NCI-H748 treated with DMSO at 0.1 percent for 48 hours (cell line): ENCODE data around the gene MYO15B.

ENCODE experiments used
- DNase-seq: peaks from one replicate; lab custom pipeline; 2025; lab: John Stamatoyannopoulos, UW

The MYO15B gene

DNA sequence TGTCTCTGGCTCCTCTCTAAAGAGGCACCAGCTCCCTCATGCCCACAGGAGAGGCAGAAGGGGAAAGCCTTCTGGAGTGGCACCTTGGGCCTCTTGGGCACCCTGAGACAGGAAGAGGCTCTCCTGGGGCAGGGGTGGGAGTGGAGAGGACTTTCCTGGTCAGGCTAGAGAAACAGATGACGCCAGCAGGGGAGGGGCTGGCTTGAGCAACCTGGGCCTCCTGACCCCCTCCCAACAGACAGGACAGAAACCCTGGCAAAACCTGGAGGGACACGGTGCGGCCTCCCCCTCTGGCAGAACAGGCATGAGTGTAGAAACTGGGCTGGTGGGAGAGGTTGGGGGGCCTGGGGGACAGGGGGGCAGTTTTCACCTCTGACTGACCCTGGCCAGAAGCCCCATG, 51.7 kb downstream of the MYO15B start:
- no peak for DNase-seq

DNA sequence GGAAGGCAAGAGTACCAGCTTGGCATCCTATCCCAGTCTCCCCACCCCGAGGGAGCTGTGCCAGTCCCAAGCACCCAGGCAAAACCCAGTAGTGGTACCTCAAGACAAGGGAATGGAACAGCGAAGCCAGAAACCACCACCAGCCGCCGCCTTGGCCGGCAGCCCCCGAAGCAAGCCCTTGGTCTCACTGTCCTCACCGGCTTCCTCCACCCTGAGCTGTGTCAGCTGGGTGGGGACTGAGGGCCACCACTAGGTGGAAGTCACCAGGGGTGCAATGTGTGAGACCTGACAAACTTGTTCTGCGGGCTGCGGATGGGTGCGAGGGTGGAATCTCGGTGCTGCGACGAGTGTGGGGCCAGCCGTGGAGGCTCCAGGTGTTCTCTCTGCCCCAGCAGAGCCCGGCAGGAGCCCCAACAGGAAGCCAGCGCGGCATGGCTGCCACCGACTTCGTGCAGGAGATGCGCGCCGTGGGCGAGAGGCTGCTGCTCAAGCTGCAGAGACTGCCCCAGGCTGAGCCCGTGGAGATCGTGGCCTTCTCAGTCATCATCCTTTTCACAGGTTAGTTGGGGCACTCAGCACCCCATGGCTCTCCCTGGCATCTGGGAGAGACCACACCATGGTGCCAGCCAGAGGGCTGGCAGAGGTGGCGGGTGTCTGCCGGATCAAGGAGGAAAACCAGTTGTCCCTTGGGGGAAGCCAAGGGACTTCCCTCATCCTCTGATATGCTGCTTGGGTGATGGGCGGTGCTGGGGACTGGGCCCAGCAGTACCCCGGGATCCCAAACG, 52.4 kb downstream of the MYO15B start:
- no peak for DNase-seq

DNA sequence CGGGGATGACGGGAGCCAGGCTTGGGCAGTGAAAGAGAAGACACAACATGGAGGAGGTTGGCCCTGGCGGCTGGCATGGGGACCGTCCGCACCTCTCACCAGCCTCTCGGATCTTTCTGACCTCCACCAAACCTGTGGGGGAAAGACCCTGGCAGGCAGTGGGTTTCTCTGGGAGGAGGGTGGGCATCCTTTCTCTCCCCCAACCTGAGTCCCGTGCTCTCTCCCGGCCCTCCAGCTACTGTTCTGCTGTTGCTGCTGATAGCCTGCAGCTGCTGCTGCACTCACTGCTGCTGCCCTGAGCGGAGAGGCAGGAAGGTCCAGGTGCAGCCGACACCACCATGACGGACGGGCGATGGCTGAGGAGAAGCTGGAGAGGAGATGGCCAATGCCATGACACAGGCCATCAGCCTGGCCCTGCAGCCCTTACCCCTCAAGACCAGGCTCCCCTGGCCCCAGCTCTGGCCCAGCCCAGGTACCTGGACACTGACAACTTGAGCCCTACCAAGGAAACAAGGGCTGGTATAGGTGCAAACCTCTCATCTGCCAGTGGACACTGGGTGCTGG, 53.0 kb downstream of the MYO15B start:
- DNase-seq, result no peak

DNA sequence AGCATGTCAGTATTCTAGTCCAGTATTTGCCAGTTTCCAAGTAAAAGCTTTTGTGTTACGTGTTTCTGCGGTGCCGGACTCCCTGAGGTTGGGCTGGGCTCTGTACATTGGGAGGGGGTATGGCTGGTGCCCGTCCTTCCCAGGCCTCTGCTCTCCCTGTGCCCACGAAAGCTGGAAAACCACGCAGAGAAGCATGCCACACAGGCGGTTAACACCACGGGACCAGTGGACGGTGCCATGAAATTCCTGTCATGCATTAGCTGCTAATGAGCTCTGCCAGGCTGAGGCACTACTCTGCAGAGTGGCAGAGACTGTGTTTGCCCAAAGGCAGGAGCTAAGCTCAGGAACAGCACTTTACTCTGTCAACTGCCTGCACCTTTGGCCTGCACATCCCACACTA, 53.7 kb downstream of the MYO15B start:
- DNase-seq, result no peak

DNA sequence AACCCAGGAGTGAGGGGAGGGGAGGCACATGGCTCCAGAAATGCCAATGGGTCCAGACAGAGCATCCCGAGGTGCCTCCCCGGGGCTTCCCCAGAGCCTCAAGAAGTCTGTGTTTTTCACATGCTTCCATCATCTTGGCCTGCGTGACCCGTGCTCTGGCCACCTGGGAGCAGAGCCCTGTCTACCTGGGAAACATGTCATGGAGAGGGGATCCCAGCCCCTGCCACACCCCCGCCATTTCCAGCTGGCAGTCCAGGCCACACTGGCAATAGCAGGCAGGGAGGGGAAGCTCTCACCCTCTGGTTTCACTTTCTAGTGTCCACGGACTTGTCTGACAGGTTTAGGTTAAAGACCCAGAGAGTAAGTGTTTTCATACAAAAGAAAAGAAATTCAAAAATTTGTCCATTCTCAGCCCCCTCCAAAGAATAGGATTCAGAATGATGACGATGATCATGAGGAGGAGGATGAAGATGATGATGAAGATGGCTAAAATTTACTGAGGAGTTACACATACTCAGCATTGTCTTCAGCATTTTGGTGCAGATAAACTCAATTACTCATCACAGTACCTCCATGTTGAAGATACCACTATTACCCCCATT, 54.7 kb downstream of the MYO15B start:
- DNase-seq, result no peak

DNA sequence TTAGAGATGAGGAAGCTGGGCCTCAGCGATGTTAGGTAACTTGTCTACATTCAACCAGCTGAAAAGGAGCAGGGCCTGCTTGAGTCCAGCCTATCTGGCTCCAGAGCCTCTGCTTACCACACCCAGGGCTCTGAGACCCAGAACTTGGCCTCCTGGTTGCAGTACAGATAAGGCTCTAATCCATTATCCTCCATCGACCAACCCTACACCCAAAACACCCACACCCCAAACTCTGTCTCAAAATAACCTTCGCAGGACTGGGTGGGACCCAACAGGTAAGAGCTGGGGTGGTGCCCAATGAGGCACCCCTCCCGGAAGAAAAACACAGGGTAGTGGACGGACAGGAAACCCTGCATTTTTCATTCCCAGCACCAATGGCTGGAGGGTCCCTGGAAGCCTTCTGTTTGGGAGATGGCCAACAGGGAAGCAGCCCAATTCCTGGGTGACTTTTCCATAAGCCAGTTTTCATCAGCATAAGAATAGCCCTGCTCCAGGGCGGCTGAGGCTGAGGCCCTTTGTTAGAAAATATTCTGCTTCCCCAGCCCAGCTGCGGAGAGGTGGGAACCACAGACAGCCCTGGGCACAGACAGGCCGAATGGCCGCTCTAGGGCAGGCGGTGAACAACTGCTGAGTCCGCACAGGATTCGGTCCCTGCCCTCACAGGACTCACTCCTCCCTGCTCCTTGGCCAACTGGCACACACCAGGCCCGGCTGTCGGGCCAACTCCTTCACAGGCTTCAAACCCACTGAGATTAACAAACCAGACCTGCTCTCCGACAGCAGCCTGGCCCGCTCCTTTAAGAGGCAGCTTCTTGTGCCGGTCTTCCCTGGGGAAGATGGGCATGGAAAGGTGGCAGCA, 55.4 kb downstream of the MYO15B start:
- no peak for DNase-seq

DNA sequence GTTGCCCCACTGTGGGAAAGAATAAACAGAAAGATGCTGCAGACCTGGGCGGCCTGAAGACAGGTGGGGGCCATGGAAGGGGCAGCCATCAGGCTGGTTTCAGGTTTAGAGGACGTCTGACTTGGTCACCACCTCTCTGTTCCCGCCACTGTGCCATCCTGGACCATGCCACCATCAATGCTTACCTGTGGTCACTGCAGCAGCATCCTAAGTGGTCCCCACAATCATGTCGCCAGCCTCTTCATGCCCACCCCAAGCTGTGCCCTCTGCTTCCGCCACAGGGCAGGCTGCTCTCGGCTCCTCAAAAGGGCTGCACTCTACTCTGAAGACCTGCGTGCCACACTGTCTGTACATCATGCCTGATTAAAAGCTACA, 56.0 kb downstream of the MYO15B start:
- DNase-seq, result no peak

DNA sequence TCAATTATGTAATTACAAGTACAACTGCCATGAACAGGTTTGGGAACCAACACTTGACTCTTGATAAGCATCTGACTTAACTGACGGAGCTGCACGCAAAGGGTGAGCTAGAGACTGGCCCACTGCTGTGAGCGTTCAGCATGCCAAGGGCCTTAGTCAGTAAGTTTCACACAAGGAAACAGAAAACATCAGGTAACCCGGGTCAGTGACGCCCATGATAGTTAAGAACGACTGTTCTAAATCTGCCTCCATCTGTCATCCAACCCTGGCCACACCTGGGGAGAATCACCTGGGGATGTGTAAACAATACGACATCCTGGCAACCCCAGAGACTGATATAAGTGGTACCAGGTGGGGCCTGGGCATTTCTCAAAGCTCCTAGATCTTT, 57.9 kb downstream of the MYO15B start:
- peak; percentile 5 for DNase-seq

DNA sequence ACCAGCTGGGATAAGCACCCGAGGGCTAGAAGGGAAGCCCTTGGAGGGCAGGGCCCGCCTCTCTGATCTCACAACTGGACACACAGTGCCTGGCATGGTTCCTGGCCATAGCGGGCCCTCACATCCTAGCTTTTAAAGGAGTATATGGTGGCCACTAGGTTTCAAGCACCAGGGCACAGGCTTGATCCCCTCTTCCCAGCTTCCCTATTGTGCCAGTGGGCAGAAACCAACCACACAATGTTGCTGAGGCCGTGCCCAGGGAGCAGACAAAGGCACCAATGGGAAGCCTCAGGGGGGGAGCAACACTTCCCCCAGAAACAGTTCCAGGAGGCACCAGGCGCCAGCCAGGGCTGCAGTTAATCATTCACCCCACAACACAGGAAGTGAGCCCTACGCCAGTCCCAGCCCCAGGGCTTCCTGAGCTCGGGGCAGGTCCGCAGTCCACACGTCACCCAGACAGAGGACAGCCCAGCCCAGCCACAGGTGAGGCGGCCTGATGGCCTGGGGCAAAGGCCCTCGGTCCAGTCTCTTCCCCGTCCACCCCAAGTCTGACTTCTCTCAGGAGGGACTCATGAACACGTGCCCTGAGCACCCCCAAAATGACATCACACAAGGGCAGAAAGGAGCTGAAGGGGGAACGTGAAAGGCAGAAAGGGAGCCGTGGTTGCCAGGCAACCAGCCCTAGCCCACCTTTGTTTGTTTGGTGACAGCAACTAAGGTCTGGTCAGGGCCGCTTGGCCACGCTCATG, 58.5 kb downstream of the MYO15B start:
- DNase-seq, result no peak

DNA sequence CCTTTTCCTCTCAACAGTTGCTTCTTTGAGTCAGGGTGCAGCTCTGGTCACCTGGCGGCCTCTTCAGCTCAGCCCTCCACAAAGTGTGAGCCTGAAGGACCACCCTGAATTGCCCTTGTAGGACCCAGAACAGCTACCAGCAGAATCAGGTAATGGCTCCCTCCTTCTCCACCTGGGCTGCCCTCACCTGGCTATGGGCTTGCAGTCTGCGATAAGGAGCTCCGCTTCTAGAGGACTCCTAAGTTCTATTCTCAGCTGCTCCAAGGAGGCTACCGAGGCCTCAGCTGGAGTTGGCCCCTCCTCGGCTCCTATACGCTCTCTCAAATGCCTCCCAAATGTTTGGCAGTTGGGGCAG, 59.0 kb downstream of the MYO15B start:
- DNase-seq, result no peak

DNA sequence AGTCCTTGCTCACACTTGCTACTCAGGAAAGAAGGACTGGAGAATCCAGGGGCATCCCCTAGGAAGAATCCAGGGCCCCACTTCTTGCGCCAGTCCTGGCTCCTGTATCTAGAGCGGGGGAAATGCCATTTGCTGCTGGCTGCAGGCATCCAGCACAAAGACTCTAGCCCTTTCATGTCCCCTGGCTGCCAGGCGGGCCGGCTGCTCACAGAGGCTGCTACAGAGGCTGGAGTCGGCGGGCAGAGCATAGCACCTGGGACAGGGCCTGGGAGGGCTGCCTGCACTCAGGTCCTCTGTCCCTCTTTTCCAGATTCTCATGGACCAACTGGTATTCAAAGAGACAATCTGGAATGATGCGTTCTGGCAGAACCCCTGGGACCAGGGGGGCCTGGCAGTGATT, 59.5 kb downstream of the MYO15B start:
- no peak for DNase-seq

DNA sequence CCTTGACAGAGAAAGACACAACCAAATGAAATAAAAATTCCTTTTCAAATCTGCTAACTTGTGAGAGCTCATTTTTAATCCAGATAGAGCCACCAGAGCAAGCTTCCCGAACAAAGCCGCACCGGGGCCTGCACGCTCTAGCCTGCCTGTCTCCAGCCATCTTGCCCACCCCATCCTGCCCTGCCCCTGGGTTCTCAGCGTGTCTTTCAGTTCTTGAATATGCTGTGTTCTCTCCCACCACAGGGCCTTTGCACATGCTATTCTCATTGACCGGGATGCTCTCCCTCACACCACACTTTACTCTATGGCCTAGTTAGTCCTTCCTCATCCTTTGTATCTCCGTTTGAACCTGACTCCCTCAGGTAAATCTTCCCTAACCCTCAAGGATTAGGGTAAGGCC, 60.3 kb downstream of the MYO15B start:
- DNase-seq, result no peak

DNA sequence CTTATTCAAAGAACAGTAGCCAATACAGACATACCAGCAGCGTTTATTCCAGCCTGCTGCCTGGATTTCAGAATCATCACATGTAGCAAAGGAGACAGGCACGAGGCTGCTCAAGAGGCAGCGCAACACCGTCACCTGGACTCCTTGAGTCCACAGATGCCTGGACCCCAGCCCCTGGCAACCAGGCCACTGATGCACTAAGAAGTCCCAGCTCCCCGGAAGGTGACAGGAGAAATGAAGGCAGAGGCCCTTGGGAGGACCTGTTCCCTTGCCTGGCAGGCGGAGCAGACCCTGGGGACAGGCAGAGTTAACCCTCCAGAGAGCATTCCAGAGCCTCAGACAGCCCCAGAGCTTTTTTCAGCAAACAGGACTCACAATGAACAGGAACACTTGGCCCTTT, 62.1 kb downstream of the MYO15B start:
- no peak for DNase-seq

DNA sequence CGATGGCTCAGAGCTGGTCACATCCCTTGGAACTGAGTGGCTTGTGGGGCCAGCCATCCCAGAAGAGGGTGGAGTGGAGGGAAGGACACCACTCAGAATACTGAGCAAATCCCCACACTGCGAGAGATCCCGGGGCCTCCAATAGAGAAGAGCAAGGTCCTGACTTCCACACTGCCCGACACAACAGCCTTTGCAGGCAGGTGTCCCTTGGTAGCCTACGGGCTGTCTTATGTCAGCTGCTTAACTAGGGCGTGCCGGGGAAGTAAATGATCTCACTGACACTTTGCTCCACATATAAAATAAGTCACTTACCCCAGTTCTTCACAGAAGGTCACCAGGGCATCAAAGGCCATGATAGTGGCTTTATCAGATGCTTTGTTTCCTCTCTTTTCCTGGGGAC, 63.3 kb downstream of the MYO15B start:
- no peak for DNase-seq

DNA sequence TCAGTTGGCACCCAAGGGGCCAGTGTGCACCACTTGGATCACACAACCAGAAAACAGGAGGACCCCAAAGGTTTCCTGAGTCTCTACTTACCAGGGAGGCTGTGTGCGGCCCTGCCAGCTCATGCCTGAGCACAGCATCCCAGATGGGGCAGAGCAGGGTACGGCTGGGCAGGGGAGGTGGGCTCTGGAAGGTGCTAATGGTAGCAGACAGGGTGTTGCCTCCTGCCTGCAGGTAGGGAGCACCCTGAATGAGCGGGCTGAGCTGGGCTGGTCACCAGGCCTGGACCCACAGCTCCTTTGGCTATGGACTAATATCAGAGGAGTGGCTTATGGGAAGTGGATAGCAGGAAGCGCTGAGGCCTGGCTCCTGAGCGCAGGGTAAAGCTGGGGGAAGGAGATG, 64.7 kb downstream of the MYO15B start:
- no peak for DNase-seq

DNA sequence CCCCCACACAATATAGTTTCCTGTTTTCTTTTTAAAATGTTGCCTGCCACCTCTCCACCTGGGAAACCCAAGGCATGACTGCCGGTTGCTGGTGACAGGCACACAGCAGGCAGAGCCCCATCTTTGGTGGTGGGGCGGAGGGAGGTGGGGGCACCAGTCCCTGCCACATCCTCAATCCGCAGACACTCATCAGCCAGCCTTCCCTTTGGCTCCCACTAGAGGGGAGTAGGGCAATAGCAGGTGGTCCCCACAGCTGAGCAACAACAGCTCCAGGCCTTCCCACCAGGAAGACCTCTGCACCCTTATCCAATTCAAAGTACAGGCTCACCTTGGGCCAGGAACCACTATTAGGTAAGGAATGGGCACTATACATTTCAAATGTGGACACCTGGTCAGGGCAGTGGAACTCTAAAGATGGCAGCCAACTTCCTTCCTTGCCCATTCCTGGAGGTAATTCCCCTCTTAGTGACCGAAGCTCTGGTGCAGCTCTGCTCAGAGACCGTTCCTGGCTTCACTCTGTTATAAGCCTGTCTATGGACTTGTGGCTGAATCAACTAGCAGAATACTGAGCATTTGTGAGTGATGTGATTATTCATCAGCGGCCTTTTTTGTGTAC, 65.4 kb downstream of the MYO15B start:
- DNase-seq, result no peak

DNA sequence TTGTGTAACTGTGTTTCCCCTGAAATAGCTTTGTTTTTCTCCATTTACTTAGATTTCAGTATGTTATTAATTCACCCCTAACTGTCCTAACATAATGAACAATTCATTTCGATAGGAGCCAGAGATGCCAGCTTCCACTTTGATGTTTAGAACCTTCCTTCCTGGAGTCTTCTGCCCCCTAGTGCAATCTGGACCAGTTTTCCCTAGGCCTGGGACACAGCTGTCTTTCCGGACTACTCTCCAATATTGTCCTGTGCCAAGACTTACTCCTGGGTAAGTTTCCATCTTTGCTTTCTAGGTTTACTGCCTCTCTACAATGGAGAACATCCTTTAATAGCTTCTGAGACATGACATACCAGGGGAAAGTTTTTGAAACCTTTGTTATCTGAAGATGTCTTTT, 66.6 kb downstream of the MYO15B start:
- no peak for DNase-seq

DNA sequence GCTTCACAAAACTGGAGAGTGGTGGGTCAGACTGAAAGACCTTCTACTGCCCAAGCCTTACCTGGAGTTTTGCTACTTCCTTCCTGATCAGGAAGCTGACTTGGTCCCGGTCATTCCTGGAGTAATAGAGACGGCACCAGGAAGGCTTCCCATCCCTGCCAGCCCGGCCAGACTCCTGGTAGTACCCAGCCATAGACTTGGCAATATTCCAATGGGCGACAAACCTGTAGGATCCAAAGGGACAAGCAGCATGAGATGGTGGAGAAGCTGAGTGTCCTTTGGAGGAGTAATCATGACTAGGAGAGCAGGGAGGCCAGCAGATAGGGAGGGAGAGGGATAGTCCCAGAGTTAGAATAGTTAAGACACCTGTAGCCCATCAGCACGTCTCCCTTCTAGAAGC, 70.6 kb downstream of the MYO15B start:
- no peak for DNase-seq

DNA sequence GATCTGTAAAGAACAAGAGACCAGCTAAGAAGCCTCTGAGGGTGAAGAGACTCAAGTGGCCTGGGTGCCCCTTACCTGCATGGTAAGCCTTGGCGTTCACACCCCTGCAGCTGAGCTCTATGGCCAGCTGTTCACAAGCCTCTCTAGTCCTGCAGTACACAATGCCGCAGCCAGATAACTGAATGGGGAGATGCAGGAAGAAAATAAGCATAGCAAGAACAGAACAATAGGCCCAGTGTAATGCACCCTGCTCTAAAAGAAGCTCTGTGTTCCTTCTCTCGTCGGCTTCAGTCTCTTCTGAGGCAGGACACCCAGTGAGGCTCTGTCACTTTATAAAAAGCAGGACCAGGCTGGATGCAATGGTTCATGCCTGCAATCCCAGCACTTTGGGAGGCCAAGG, 73.9 kb downstream of the MYO15B start:
- no peak for DNase-seq

DNA sequence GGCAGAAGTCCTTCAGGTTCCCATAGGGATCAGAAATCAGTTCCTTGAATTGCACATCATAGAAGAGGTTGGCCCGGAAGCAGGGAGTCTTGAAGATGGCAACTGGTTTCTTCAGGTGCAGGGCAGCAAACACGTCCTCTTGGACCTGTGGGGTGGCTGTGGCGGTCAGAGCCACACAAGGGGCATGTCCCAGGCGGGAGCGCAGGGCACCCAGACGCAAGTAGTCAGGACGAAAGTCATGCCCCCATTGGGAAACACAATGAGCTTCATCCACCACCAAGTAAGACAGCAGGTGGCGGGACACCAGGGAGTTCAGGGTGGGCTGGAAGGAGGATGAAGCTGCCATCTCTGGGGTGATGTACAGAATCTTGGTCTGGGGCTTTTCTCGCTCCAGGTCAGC, 74.9 kb downstream of the MYO15B start:
- DNase-seq, result no peak

DNA sequence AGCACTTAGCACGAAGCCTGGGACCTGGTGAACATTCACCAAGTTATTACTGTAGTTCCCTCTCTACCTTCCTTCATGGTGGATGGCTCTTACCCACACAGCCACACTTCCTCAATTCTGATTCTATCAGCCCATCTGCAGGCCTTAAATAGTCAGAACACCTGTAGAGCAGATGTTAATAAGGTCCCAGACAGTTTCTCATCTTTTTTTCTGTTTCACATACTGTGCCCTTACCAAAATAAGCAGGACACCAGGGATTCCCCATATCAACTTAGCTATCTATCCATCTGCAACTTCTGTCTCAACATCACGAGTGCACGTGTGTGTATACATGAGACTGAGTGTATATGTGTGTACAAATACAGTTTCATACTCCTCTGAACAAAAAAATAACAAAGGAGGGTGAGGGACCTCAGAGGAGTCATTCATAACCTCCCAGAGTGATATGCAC, 76.5 kb downstream of the MYO15B start:
- DNase-seq, result no peak

DNA sequence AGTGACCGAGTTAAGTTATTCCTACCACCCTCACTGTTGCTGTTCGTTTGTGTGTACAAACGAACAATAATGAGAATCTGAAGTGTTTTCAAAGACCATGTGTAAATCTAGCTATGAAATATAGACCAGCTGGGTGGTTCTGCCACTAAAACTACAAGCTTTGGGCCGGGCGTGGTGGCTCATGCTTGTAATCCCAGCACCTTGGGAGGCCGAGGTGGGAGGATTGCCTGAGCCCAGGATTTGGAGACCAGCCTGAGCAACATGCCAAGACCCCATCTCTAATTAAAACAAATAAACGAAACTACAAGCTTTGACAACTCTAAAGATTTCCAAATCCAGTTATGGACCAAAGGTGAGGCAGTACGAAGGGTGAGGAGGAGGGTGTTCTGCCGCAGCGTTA, 78.4 kb downstream of the MYO15B start:
- DNase-seq, result no peak
